GM23338 (cell line): ENCODE measurements around the gene FAM98C. TPM values are rescaled to one million over a fixed set of nuclear protein-coding genes. Genes with fewer than 3 reads are reported as not detected.

Source experiments
- ATAC-seq: fragments of 200-7000 bp; cut with Tn5 transposase; 3 replicates; pipeline ENCODE4 v1.9.1; 2020
- DNase-seq: peaks from one replicate; pipeline ENCODE4 v3.0.0-alpha.2; 2015; ENCODE audit warnings: low spot score
- H2AFZ ChIP-seq: fragments of 200-600 bp; sonication (generic); 2 replicates; pipeline ENCODE4 v1.8.0; 2016; ENCODE audit warnings: antibody characterized with exemption, mild to moderate bottlenecking, moderate library complexity
- H3F3A ChIP-seq: fragments of 200-600 bp; sonication (generic); replicated peaks from 2 replicates; pipeline ENCODE4 v1.8.0; 2017; ENCODE audit warnings: antibody characterized with exemption, mixed run types, low read depth
- H3K27ac ChIP-seq: fragments of 200-600 bp; sonication (generic); 2 replicates; pipeline ENCODE4 v1.6.1; 2016; ENCODE audit warnings: low read depth
- H3K27me3 ChIP-seq: fragments of 200-600 bp; sonication (generic); 2 replicates; pipeline ENCODE4 v1.8.0; 2016; ENCODE audit warnings: mild to moderate bottlenecking, mixed run types, moderate library complexity; ENCODE audit not compliant: insufficient read depth
- H3K36me3 ChIP-seq: fragments of 200-600 bp; sonication (generic); 2 replicates; pipeline ENCODE4 v1.8.0; 2016; ENCODE audit warnings: mild to moderate bottlenecking; ENCODE audit not compliant: insufficient read depth
- H3K4me1 ChIP-seq: fragments of 200-600 bp; sonication (generic); 2 replicates; pipeline ENCODE4 v1.8.0; 2016; ENCODE audit warnings: mild to moderate bottlenecking, moderate library complexity; ENCODE audit not compliant: insufficient read depth
- H3K4me2 ChIP-seq: fragments of 200-600 bp; sonication (generic); 2 replicates; pipeline ENCODE4 v1.7.1; 2017; ENCODE audit warnings: mixed run types
- H3K4me3 ChIP-seq: fragments of 200-600 bp; sonication (generic); 2 replicates; pipeline ENCODE4 v1.6.1; 2016; ENCODE audit warnings: mixed run types
- H3K79me2 ChIP-seq: fragments of 200-600 bp; sonication (generic); replicated peaks from 2 replicates; pipeline ENCODE4 v1.8.0; 2017; ENCODE audit warnings: mild to moderate bottlenecking; ENCODE audit not compliant: insufficient read depth
- H3K9me2 ChIP-seq: fragments of 200-600 bp; sonication (generic); 2 replicates; pipeline ENCODE4 v1.8.0; 2017; ENCODE audit not compliant: insufficient read depth
- H4K20me1 ChIP-seq: fragments of 200-600 bp; sonication (generic); replicated peaks from 2 replicates; pipeline ENCODE4 v1.8.0; 2017; ENCODE audit warnings: mild to moderate bottlenecking; ENCODE audit not compliant: insufficient read depth
- H3K27ac Mint-ChIP-seq: 2 replicates; pipeline ENCODE4 v1.8.0; 2020; ENCODE audit warnings: inconsistent platforms, mild to moderate bottlenecking, moderate library complexity, mixed read lengths
- H3K27me3 Mint-ChIP-seq: 3 replicates; pipeline ENCODE4 v1.8.0; 2022; ENCODE audit warnings: low read depth, mild to moderate bottlenecking, moderate library complexity, mixed read lengths, inconsistent platforms; ENCODE audit not compliant: insufficient read depth, poor library complexity
- H3K36me3 Mint-ChIP-seq: 3 replicates; pipeline ENCODE4 v1.8.0; 2021; ENCODE audit warnings: low read depth, mild to moderate bottlenecking, inconsistent platforms, moderate library complexity, mixed read lengths
- H3K4me1 Mint-ChIP-seq: 3 replicates; pipeline ENCODE4 v1.8.0; 2020; ENCODE audit warnings: mild to moderate bottlenecking, inconsistent platforms, mixed read lengths
- H3K4me3 Mint-ChIP-seq: 3 replicates; pipeline ENCODE4 v1.8.0; 2021; ENCODE audit warnings: moderate library complexity, mild to moderate bottlenecking, inconsistent platforms, mixed read lengths
- H3K9me3 Mint-ChIP-seq: 3 replicates; pipeline ENCODE4 v1.8.0; 2020; ENCODE audit warnings: moderate library complexity, mild to moderate bottlenecking, inconsistent platforms, mixed read lengths
- CREB1 ChIP-seq: fragments of 250-450 bp; sonication (Bioruptor Pico); IDR thresholded peaks from 2 replicates; pipeline ENCODE4 v1.5.0; 2020; ENCODE audit warnings: low read depth, mild to moderate bottlenecking, moderate library complexity
- ETS1 ChIP-seq: IDR thresholded peaks from 2 replicates; pipeline ENCODE4 v1.6.1; 2016; ENCODE audit warnings: antibody characterized with exemption
- EZH2 ChIP-seq: fragments of 200-600 bp; sonication (generic); IDR thresholded peaks from one replicate; pipeline ENCODE4 v1.8.0; 2017; ENCODE audit warnings: antibody characterized with exemption, mild to moderate bottlenecking, low read depth; ENCODE audit not compliant: unreplicated experiment
- EZH2phosphoT487 ChIP-seq: fragments of 200-600 bp; sonication (generic); IDR thresholded peaks from one replicate; pipeline ENCODE4 v1.8.1; 2018; ENCODE audit warnings: antibody characterized with exemption; ENCODE audit not compliant: unreplicated experiment
- JUNB ChIP-seq: IDR thresholded peaks from one replicate; pipeline ENCODE4 v1.6.1; 2016; ENCODE audit warnings: antibody characterized with exemption; ENCODE audit not compliant: unreplicated experiment
- NANOG ChIP-seq: IDR thresholded peaks from 2 replicates; pipeline ENCODE4 v1.6.1; 2016; ENCODE audit warnings: antibody characterized with exemption, borderline replicate concordance
- POLR2AphosphoS5 ChIP-seq: IDR thresholded peaks from 2 replicates; pipeline ENCODE4 v1.6.1; 2016; ENCODE audit warnings: antibody characterized with exemption, low read depth
- ZNF114 ChIP-seq: fragments of 250-450 bp; sonication (Bioruptor Pico); IDR thresholded peaks from 2 replicates; pipeline ENCODE4 v1.5.0; 2020; ENCODE audit warnings: mild to moderate bottlenecking, moderate library complexity
- ZNF331 ChIP-seq: fragments of 250-450 bp; sonication (Bioruptor Pico); IDR thresholded peaks from 2 replicates; pipeline ENCODE4 v1.5.0; 2020; ENCODE audit warnings: low read depth, mild to moderate bottlenecking, moderate library complexity
- polyA plus RNA-seq: library from polyadenylated mRNA; unstranded; fragments of >200 nt; fragmentation: Nextera tagmentation; extraction: Ambion mirVana; gene quantifications from 2 replicates; pipeline ENCODE4 v1.2.1, GENCODE V29; 2016
- total RNA-seq: library from RNA; depleted of rRNA; stranded (reverse); fragments of >200 nt; shearing (Covaris generic); gene quantifications from 2 replicates; pipeline ENCODE4 v1.2.3, GENCODE V29; 2014
- TF ChIP-seq, protein P1 (sequence below): fragments of 250-450 bp; sonication (Bioruptor Pico); IDR thresholded peaks from 2 replicates; pipeline ENCODE4 v1.5.0; 2020; ENCODE audit warnings: mild to moderate bottlenecking, moderate library complexity
- TF ChIP-seq, protein P2 (sequence below): IDR thresholded peaks from one replicate; pipeline ENCODE4 v1.6.1; 2018; ENCODE audit warnings: antibody characterized with exemption; ENCODE audit not compliant: unreplicated experiment

Gene FAM98C
- total and polyA plus RNA-seq, 2 experiments from 2014 or later, result 4.3 to 7.6 TPM

GRCh38 chr19:38377052-38377451 is 25.8 kb upstream of the FAM98C start:
- peak overlapping the region; percentile 98; the same call in 2 of the 3 replicates for H3K4me3 Mint-ChIP-seq
- Histone ChIP-seq H3K4me3 (no peak overlapping the region), H3K4me1 (peaks cover 10% of the 10 kb centered on the region; the same call in 1 of the 2 replicates), H3K4me2 (no peak overlapping the region), H3K9me2 (no peaks in the 10 kb centered on the region), H4K20me1 (peaks cover 17% of the 10 kb centered on the region), H3F3A (no peaks in the 10 kb centered on the region), H3K36me3 (peaks cover 19% of the 10 kb centered on the region), H3K27ac (no peak overlapping the region), H3K27me3 (no peaks in the 10 kb centered on the region), H2AFZ (no peak overlapping the region), H3K79me2 (peaks cover 29% of the 10 kb centered on the region)
- H3K27ac Mint-ChIP-seq, result no peak overlapping the region
- DNase-seq (no peak), ATAC-seq (no peak)
- peaks cover 36% of the 10 kb centered on the region for H3K36me3 Mint-ChIP-seq
- H3K27me3 Mint-ChIP-seq, result peaks cover 15% of the 10 kb centered on the region
- H3K9me3 Mint-ChIP-seq, result no peaks in the 10 kb centered on the region; the same call in 2 of the 3 replicates
- peaks cover 14% of the 10 kb centered on the region for H3K4me1 Mint-ChIP-seq
- TF ChIP-seq ZNF331 (CRISPR knock-in tag) (no peak), ETS1 (no peak), EZH2 (no peak), POLR2AphosphoS5 (no peak), NANOG (no peak), EZH2phosphoT487 (no peak), JUNB (no peak), CREB1 (CRISPR knock-in tag) (no peak), ZNF114 (CRISPR knock-in tag) (no peak)
- TF ChIP-seq, protein P1, sequence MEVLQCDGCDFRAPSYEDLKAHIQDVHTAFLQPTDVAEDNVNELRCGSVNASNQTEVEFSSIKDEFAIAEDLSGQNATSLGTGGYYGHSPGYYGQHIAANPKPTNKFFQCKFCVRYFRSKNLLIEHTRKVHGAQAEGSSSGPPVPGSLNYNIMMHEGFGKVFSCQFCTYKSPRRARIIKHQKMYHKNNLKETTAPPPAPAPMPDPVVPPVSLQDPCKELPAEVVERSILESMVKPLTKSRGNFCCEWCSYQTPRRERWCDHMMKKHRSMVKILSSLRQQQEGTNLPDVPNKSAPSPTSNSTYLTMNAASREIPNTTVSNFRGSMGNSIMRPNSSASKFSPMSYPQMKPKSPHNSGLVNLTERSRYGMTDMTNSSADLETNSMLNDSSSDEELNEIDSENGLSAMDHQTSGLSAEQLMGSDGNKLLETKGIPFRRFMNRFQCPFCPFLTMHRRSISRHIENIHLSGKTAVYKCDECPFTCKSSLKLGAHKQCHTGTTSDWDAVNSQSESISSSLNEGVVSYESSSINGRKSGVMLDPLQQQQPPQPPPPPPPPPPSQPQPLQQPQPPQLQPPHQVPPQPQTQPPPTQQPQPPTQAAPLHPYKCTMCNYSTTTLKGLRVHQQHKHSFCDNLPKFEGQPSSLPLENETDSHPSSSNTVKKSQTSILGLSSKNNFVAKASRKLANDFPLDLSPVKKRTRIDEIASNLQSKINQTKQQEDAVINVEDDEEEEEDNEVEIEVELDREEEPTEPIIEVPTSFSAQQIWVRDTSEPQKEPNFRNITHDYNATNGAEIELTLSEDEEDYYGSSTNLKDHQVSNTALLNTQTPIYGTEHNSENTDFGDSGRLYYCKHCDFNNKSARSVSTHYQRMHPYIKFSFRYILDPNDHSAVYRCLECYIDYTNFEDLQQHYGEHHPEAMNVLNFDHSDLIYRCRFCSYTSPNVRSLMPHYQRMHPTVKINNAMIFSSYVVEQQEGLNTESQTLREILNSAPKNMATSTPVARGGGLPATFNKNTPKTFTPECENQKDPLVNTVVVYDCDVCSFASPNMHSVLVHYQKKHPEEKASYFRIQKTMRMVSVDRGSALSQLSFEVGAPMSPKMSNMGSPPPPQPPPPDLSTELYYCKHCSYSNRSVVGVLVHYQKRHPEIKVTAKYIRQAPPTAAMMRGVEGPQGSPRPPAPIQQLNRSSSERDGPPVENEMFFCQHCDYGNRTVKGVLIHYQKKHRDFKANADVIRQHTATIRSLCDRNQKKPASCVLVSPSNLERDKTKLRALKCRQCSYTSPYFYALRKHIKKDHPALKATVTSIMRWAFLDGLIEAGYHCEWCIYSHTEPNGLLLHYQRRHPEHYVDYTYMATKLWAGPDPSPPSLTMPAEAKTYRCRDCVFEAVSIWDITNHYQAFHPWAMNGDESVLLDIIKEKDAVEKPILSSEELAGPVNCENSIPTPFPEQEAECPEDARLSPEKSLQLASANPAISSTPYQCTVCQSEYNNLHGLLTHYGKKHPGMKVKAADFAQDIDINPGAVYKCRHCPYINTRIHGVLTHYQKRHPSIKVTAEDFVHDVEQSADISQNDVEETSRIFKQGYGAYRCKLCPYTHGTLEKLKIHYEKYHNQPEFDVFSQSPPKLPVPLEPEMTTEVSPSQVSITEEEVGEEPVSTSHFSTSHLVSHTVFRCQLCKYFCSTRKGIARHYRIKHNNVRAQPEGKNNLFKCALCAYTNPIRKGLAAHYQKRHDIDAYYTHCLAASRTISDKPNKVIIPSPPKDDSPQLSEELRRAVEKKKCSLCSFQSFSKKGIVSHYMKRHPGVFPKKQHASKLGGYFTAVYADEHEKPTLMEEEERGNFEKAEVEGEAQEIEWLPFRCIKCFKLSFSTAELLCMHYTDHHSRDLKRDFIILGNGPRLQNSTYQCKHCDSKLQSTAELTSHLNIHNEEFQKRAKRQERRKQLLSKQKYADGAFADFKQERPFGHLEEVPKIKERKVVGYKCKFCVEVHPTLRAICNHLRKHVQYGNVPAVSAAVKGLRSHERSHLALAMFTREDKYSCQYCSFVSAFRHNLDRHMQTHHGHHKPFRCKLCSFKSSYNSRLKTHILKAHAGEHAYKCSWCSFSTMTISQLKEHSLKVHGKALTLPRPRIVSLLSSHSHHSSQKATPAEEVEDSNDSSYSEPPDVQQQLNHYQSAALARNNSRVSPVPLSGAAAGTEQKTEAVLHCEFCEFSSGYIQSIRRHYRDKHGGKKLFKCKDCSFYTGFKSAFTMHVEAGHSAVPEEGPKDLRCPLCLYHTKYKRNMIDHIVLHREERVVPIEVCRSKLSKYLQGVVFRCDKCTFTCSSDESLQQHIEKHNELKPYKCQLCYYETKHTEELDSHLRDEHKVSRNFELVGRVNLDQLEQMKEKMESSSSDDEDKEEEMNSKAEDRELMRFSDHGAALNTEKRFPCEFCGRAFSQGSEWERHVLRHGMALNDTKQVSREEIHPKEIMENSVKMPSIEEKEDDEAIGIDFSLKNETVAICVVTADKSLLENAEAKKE (CRISPR knock-in tag), result no peak
- TF ChIP-seq, protein P2, sequence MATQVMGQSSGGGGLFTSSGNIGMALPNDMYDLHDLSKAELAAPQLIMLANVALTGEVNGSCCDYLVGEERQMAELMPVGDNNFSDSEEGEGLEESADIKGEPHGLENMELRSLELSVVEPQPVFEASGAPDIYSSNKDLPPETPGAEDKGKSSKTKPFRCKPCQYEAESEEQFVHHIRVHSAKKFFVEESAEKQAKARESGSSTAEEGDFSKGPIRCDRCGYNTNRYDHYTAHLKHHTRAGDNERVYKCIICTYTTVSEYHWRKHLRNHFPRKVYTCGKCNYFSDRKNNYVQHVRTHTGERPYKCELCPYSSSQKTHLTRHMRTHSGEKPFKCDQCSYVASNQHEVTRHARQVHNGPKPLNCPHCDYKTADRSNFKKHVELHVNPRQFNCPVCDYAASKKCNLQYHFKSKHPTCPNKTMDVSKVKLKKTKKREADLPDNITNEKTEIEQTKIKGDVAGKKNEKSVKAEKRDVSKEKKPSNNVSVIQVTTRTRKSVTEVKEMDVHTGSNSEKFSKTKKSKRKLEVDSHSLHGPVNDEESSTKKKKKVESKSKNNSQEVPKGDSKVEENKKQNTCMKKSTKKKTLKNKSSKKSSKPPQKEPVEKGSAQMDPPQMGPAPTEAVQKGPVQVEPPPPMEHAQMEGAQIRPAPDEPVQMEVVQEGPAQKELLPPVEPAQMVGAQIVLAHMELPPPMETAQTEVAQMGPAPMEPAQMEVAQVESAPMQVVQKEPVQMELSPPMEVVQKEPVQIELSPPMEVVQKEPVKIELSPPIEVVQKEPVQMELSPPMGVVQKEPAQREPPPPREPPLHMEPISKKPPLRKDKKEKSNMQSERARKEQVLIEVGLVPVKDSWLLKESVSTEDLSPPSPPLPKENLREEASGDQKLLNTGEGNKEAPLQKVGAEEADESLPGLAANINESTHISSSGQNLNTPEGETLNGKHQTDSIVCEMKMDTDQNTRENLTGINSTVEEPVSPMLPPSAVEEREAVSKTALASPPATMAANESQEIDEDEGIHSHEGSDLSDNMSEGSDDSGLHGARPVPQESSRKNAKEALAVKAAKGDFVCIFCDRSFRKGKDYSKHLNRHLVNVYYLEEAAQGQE, result no peak
